Keratinocyte (primary cell): ENCODE results near the gene STRBP.

Experiments used
- EZH2 ChIP-seq: IDR thresholded peaks from one replicate; pipeline ENCODE4 v1.6.1; 2012; ENCODE audit warnings: inconsistent platforms, mild to moderate bottlenecking, low read length, moderate library complexity
- TF ChIP-seq, protein P1 (sequence below), 3 experiments: IDR thresholded peaks in 1 of 3; conservative IDR thresholded peaks in 1 of 3; optimal IDR thresholded peaks in 1 of 3; 2 replicates in 2 of 3; 3 replicates in 1 of 3; pipeline versions ENCODE3 to v1.5.1; 2011; ENCODE audit warnings: low read length in 3 of 3, mild to moderate bottlenecking in 3 of 3, moderate library complexity in 2 of 3, control low read depth in 1 of 3, inconsistent platforms in 1 of 3; ENCODE audit not compliant: insufficient read depth in 2 of 3; ENCODE audit errors: extremely low read depth in 1 of 3

DNA sequence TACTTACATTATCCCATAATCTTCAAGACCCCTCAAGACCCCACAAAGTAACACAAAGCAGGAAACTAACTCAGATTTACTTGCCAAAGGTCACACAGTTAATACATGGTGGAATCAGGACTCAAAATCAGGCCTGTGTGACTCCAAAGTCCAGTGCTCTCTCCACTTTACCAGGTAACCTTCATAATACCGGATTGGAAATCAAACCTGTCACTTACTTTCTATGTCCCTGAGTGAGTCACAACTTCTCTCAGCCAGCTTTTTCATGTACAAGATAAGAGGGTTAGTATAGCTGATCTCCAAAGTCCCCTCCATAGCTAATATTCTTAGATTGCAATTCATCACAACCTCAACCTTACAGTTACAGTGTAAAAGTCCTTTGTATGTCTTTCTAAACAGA lies 17.1 kb downstream of the STRBP start:
- TF ChIP-seq, protein P1, sequence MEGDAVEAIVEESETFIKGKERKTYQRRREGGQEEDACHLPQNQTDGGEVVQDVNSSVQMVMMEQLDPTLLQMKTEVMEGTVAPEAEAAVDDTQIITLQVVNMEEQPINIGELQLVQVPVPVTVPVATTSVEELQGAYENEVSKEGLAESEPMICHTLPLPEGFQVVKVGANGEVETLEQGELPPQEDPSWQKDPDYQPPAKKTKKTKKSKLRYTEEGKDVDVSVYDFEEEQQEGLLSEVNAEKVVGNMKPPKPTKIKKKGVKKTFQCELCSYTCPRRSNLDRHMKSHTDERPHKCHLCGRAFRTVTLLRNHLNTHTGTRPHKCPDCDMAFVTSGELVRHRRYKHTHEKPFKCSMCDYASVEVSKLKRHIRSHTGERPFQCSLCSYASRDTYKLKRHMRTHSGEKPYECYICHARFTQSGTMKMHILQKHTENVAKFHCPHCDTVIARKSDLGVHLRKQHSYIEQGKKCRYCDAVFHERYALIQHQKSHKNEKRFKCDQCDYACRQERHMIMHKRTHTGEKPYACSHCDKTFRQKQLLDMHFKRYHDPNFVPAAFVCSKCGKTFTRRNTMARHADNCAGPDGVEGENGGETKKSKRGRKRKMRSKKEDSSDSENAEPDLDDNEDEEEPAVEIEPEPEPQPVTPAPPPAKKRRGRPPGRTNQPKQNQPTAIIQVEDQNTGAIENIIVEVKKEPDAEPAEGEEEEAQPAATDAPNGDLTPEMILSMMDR (optimal IDR thresholded peaks at IDR 0.05 in 1 of 3, IDR thresholded peaks at IDR 0.05 in 1 of 3, conservative IDR thresholded peaks at IDR 0.05 in 1 of 3; ENCODE audit: extremely low read depth in 1 of 3, insufficient read depth in 2 of 3, low read length in 3 of 3), result no peak
- no peak for TF ChIP-seq EZH2
